ENCODE results near the gene POLG2. TPM values are rescaled to one million over a fixed set of nuclear protein-coding genes. Genes with fewer than 3 reads are reported as not detected.
"Not testable (repeated sequence)": the region's sequence is repeated elsewhere in the genome, so short reads cannot be mapped to it uniquely, and the experiment has no call there.

Gene POLG2
- total RNA-seq, 1 donor from 2014 or later = 6.3 TPM

DNA sequence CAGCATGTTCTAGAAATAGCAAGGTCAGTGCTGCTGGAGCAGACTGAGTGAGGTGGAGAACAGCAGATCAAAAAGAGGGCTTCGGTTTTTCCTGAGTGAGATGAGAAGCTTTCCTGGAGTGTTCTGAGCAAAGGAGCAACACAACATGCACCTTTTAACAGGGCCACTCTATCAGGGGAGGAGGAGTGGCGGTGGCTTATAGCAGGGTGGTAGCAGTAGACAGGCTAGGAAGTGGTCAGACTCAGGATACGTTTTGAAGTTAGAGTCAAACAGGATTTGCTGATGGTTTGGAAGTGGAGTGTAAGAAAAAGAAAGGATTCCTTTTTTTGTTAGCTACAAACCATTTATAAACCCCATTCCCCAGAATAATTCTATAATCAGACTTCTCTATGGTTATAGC is 12.5 kb downstream of the POLG2 start:
- no peak for DNase-seq (ENCODE audit: low read depth, low spot score)

DNA sequence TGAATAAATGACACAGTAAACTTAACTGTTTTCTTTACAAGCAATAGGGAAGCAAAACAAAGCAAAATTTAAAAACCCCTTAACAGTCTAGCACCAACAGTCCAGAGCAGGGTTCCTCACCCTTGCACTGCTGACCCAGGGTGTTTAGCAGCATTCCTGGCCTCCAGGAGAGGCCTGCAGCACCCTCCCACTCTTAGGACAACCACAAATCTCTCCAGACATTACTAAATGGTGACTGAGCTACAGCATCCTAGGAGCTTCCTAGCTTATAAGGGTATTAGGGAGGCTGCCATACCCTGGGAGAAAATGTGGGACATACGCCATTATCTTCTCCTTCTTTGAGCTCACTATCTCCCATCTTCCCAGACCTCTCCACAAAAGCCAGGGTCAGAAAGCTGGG is 15.9 kb downstream of the POLG2 start:
- no peak for DNase-seq (ENCODE audit: low read depth, low spot score)

DNA sequence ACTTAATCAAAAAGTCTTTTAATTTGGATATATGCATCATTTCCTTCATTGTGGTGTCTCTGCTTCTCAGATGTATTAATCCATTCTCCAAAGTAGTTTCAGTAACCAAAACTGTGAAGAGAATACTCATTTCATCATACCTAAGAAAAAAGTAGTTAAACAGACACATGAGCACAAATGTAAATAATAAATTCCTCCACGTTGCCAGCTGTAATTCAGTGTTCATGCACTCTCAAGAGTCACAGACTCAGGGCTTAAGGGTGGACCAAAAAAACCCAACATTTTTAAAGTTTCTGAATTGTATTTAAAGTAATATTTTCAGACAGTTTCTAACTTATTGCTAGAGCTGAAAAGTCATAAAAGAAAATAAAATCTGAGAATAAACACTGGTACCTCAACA is 19.0 kb downstream of the POLG2 start:
- DNase-seq (ENCODE audit: low read depth, low spot score) = no peak

DNA sequence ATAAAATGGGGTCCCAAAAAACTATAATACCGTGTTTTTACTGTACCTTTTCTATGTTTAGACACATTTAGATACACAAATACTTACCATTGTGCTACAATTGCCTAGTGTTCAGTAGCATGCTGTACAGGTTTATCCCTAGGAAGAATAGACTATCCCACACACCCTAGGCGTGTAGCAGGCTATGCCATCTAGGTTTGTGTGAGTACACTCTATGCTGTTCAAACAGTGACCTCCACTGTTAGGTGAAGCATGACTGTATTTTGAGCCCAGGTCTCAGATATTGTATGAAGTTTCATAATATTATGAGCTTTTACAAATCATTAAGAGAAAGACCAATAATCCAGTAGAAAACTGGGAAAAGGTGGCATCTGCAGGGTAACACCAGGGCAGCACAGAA is 24.3 kb downstream of the POLG2 start:
- no peak for DNase-seq (ENCODE audit: low read depth, low spot score)

DNA sequence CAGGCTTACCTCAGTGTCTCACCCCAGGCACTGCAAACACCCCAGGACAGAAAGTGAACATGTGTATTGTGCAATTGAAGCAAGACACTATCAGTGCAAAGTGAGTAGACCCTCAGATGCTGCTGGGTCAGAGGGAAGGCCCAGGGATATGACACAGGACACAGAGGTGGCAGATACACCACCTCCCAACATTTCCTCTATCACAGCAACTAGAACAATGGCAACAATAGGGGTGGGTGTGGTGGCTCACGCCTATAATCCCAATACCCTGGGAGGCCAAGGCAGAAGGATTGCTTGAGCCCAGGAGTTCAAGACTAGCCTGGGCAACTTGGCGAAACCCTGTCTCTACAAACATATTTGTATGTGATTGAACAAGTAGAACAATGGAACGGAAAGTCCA is 25.4 kb downstream of the POLG2 start:
- no peak for DNase-seq (ENCODE audit: low read depth, low spot score)

DNA sequence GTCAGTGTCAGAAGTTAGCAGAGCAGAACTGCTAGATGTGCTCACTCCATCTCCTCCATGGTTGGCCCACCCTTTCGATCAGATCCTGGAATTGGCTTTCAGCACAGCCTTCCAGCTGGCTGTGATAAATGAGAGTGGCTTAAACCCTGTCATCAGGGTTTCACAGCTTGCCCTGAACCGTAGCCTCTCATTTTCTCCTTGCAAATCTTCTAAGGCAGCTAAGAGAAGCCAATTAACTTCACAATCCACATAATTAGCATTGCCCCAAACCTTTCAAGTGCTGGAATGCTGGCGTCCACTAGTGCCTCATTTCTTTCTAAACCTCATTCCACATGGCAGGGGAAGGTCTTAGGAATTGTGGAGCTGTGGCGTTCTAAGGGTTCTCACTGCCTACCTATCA is 26.2 kb downstream of the POLG2 start:
- DNase-seq (ENCODE audit: low read depth, low spot score) = no peak

DNA sequence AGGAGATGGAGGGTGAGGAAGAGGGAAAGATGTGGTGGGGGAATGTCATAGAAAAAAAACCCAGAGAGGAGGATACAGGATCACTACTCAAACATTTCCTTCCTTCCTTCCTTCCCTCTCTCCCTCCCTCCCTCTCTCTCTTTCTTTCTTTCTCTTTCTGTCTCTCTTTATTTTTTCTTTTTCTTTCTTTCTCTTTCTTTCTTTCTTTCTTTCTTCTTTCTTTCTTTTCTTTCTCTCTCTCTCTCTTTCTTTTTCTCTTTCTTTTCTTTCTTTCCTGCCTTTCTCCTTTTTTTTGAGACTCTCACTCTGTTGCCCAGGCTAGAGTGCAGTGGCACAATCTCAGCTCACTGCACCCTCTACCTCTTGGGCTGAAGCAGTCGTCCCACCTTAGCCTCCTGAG is 30.0 kb downstream of the POLG2 start:
- not testable (repeated sequence) for DNase-seq (ENCODE audit: low read depth, low spot score)

DNA sequence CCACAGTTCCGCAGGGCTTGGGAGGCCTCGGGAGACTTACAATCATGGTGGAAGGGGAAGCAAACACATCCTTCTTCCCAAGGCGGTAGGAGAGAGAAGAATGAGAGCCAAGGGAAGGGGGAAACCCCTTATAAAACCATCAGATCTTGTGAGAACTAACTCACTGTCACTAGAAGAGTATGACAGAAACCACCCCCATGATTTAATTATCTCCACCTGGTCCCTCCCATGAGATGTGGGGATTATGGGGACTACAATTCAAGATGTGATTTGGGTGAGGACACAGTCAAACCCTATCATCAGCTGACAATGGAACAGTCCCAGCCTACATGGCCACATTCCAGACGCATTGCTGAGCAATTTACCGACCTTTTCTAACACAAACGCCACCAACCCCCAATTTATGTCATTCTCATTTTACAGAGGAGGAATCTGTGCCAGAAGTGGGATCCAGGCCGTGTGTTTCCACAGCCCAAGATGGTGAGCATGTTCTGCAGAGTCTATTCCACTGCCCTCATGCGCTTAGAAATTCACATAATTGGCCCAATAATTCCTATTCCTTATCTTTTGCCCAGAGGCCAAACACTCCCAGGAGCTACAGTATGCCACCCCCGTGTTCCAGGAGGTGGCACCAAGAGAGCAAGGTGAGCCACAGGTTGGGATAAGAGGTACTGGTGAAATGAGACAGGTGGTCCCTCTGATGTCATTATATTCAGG is 30.7 kb downstream of the POLG2 start:
- DNase-seq (ENCODE audit: low read depth, low spot score) = no peak

DNA sequence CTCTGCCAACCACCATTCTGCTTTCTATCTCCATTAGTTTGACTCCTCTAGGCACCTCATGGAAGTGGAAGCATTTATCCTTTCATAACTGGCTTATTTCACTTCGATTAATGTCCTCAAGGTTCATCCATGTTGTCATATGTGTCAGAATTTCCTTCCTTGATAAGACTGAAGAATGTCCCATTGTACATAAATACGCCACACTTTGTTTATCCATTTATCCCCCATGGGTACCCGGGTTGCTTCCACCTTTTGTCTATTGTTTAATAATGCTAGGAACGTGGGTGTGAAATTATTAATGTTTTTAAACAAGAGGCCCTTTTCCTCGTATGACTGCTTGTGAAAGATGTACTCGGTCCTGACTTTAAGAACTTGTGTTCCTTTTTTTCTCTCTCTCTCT is 35.1 kb downstream of the POLG2 start:
- peak; percentile 40 for DNase-seq (ENCODE audit: low read depth, low spot score)

DNA sequence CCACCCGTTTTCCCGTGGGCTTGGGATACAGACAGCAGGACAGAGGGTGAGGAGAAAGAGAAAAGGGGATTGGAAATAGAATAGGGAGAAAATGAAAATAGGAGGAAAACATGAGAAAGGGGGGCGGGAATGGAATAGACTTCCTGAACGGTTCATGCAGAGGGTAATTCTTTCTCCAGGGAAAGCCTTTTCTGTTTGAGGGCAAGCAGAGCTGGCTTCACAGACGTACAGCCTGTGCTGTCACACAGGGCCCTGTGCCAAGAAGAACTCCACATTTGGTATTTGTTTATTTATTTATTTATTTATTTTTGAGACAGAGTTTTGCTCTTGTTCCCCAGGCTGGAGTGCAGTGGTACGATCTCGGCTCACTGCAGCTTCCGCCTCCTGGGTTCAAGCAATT is 35.9 kb downstream of the POLG2 start:
- DNase-seq (ENCODE audit: low read depth, low spot score) = no peak

DNA sequence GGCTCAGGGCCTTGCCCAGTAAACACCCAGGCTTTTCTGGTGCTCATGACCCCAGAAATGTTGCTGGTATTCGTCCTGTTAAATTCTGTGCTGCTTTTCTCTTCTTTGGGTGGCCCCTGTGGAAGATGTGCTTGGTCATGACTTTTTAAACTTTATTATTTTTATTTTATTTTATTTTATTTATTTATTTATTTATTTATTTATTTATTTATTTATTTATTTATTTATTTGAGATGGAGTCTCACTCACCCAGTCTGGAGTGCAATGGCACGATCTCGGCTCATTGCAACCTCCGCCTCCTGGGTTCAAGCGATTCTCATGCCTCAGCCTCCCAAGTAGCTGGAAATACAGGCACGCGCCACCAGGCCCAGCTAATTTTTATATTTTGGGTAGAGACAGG is 37.0 kb downstream of the POLG2 start:
- DNase-seq (ENCODE audit: low read depth, low spot score) = not testable (repeated sequence)

DNA sequence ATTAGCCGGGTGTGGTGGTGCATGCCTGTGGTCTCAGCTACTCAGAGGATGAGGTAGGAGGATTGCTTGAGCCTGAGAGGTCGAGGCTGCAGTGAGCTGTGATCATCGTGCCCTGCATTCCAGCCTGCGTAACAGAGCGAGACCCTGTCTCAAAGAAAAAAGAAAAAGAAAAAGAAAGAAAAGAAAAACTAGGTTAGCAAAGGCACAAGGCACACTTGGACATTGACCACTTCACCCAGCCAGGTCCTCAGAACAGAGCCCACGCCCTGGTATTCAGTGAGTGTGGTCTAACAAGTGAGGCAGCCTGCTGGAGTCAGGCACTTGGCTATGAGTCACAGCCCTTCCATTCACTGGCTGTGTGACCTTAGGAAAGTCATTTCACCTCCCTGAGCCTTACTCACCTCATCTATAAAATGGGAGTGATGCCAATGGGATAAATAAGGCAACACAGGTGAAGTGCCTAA is 37.5 kb downstream of the POLG2 start:
- no peak for DNase-seq (ENCODE audit: low read depth, low spot score)

DNA sequence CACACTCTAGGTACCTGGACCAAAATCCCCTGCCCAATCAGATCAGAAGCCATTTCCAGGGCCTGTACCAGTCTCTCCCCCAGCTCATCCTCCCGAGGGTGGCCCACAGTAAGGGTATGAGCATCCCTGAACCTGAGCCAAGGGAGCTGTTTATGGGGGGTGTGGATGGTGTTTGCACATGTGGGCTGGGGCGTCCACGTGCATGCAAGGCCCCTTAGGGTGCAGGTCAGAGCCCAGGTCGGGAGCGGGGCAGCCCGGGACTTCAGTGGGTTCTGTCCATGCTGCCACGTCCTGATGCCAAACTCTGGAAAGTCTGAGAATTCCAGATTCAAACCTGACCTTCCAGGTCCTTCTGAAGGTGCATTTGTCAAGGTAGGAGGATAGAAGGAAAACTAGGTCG is 38.1 kb downstream of the POLG2 start:
- DNase-seq (ENCODE audit: low read depth, low spot score) = no peak

DNA sequence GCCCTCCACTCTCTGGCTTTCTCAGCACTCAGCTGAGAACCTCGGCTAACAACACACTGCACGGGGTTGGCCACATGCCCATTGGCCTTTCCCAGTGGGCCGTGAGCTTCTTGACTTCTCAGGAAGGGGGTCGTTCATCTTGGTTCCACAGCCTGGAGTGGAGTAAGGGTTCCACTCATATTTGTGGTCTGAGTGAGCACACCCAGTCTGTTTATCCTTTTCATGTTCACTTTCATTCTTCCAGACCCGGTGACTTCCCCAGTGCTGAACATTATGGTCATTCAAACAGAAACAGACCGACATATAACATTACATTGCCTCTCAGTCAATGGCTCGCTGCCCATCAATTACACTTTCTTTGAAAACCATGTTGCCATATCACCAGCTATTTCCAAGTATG is 39.7 kb downstream of the POLG2 start:
- no peak for DNase-seq (ENCODE audit: low read depth, low spot score)

DNA sequence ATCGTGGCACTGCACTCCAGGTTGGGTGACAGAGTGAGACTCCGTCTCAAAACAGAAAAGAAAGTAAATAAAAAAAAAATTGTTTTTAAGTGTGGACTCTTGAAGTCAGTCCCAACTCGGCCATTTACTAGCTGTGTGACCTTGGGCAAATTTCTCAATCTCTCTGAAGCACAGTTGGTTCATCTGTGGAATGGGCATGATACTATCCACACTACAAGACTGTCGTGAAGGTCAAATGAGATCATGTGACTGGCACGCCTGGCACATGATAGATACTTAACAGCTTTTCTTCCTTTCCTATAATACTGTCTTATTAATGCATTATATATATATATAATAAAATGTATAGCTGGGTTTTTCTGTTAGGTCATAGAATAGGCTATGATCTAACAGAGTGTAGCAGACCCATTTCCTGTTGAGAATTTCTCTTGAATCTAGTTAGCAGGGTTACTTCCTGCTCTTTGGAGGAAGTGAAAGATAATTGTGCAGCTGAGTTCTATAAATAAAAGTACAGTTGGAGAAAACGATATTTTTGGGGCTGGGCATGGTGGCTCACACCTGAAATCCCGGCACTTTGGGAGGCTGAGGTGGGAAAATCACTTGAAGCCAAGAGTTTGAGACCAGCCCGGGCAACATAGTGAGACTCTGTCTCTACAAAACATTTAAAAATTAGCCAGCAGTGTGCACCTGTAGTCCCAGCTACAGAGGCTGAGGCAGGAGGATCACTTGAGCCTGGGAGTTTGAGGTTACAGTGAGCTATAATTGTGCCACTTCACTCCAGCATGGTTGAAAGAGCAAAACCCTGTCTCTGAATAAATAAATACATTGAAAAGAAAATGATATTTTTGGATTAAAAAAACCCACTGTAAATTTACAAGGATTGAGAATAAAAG is 40.6 kb downstream of the POLG2 start:
- no peak for DNase-seq (ENCODE audit: low read depth, low spot score)

DNA sequence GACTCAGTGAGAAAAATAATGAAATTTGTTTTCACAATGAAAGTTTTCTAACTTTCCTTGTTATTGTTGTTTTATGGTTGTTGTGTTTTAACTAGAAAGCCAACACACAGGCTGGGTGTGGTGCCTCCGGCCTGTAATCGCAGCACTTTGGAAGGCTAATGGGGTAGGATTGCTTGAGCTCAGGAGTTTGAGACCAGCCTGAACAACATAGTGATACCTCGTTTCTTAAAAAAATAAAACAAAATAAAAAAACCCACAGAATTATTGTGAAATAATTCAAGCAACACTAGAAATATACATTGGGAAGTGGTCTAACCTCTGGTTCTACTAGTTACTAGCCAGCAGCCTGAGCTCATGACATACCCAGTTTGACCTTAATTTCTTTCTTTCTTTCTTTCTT is 47.3 kb downstream of the POLG2 start:
- no peak for DNase-seq (ENCODE audit: low read depth, low spot score)

DNA sequence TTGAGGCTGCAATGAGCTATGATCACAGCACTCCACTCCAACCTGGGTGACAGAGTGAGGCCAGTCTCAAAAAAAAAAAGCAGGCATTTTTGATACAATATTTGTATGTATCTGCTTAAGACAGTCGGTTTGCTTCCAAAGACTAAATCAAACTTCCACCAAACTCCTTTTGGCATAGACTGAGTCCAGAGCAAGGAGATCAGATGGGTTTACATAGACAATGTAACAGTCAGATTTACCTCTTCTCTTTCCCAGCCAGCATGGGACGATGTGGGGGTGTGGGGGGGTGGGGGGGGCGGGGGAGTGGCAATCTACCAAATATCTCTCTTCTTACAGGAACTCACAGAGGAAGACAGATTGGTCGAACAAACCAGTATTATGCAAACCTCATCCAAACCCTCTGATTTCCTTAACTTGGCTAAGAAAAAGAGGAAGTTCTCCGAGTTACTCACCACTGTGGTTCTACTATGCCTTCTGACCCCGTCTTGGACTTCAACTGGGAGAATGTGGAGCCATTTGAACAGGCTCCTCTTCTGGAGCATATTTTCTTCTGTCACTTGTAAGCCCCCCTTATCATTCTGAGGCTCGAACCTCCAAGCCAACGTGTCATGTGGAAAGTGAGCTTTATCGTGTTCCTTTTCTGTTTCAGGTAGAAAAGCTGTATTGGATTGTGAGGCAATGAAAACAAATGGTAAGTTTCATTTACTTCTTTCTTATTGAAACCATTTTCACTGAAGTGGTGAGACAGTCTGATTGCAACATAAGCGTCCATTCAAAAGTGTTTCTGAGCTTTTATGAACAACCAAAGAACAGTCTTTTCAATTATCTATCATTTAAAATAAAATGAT is 48.0 kb downstream of the POLG2 start, which contains the start of gene MILR1:
MILR1 (plus strand) TSS at position 451 of the 848 bp plus-strand sequence; CDS start at position 505, 54 bp downstream.
- peak; percentile 71 for DNase-seq (ENCODE audit: low read depth, low spot score)

DNA sequence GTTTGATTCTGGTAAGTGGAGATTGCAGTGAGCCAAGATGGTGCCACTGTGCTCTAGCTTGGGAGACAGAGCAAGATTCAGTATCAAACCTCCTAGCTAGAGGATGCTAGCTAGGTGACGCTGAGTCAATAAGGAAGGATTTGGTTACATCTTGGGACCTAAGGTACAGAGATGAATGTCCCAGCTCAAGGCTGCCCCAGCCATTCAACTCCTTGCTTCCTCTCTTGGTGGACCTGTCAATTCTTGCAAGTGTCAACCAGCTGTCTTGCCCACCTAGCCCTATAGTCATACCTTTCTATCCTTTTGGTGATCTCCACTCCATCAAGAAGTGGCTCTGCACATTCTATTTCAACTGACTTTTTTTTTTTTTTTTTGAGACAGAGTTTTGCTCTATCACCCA is 49.3 kb downstream of the POLG2 start:
- DNase-seq (ENCODE audit: low read depth, low spot score) = no peak

DNA sequence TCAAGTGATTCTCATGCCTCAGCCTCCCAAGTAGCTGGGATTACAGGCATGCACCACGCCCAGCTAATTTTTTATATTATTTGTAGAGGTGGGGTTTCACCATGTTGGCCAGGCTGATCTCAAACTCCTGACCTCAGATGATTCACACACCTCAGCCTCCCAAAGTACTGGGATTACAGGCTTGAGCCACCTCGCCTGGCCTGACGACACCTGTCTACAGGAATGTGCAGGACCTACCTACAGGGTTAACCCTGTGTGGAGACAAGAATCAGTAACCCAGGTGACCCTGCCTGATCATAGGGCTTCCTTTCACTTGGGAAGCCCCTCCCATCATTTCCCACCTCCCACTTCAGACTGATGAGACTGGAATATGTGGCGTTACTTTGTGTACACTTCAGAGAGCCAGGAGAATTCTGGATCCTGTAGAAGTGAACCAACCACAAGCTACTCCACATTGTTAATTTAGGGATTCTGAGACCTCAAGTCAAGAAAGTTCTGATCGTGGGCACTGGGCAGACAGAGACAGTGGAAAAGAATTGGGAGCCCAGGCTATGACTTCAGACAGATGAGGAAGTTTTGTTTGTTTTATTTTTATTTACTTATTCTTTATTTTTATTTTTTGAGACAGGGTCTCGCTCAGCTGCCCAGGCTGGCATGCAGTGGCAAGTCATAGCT is 53.6 kb downstream of the POLG2 start:
- DNase-seq (ENCODE audit: low read depth, low spot score) = no peak

DNA sequence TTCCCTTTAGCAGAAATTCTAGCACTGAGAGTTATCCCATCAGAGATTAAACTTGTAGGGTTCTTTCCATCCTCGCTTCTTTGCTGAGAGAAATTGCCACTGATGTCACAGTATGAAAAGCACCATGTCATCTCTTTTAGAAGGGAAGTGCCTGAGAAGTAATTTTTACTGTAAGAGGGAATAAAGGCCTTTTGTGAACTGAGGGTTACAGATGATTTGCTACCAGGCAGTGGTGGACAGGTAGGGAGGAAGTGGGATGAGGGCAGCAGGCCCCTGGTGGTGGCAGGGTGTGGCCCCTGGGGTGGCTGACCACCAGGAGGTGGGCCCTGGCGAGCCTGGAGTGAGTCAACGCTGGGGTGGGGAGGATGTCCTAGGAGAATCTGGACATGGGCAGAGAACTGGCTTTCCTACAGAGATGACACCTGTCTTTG is 54.3 kb downstream of the POLG2 start:
- DNase-seq (ENCODE audit: low read depth, low spot score) = no peak

Data from pulmonary artery endothelial cell (primary cell).